SK-N-SH treated with all-trans-retinoic acid at 6 μM for 48 hours (cell line): Measurements from ENCODE around the gene FBXL17.

Experiments
- ZC3H10 ChIP-seq: fragments of 250-450 bp; sonication (Bioruptor Pico); IDR thresholded peaks from 2 replicates; pipeline ENCODE4 v1.5.1; 2021; ENCODE audit warnings: mild to moderate bottlenecking, moderate library complexity
- ZFP30 ChIP-seq: fragments of 450-650 bp; formaldehyde crosslinking; IDR thresholded peaks from 2 replicates; pipeline ENCODE4 v1.5.0; 2022; ENCODE audit warnings: mild to moderate bottlenecking, moderate library complexity
- ZNF70 ChIP-seq: fragments of 450-650 bp; formaldehyde crosslinking; IDR thresholded peaks from 2 replicates; pipeline ENCODE4 v1.5.0; 2020; ENCODE audit warnings: mild to moderate bottlenecking, moderate library complexity

DNA sequence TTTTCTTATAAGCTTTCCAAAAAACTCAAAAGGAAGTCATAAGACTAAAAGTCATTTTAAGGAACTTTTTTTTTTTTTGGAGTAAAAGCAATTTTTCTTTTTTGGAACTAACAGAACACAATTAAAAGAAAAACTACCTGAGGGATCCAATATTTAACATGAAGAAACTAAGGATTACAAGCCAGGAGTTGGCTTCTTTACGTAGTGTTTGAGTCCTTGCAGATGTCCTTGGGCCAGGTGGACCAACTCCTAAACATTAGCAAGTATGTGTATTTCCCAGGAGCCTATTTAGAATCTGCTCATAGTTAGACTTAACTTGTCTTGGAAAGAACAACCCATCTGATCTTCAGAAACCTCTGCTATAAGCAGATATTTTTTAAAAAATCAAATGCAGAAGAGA lies 557.1 kb downstream of the FBXL17 start:
- TF ChIP-seq ZFP30 (CRISPR knock-in tag): no peak
- TF ChIP-seq ZNF70 (CRISPR knock-in tag): no peak
- TF ChIP-seq ZC3H10 (CRISPR knock-in tag): no peak
